Measurements from ENCODE around the gene HPS4. TPM values are rescaled to one million over a fixed set of nuclear protein-coding genes. Genes with fewer than 3 reads are reported as not detected.
"Not testable (repeated sequence)": the region's sequence is repeated elsewhere in the genome, so short reads cannot be mapped to it uniquely, and the experiment has no call there.

HPS4 gene
- total and polyA plus RNA-seq, 11 donors: 6.2 to 15.0 (median 9.3) TPM

- TF ChIP-seq POLR2A (IDR thresholded peaks at IDR 0.05): no peak
- no peak for TF ChIP-seq CTCF (IDR thresholded peaks at IDR 0.05)
- no peak overlapping the region for H3K4me3 ChIP-seq
- H3K9me3 ChIP-seq: no peaks in the 10 kb centered on the region
- intact Hi-C loops (cut with DNase I): no loop called here
- 78 to 87% (median 82%) methylated on average over 4 of the region's 4 CpGs for WGBS, 4 donors
- no peak overlapping the region for H3K27ac ChIP-seq
- H3K27me3 ChIP-seq: peaks cover 0 to 60% (median 12%) of the 10 kb centered on the region in 9 donors
- ATAC-seq (no peak), DNase-seq (no peak)
- H3K36me3 ChIP-seq: no peaks in the 10 kb centered on the region
- peaks cover 0 to 7% (median 0%) of the 10 kb centered on the region in 12 donors for H3K4me1 ChIP-seq
These were observed 69.2 kb downstream of the HPS4 start for GRCh38 chr22:26414347-26414746.

GRCh38 chr22:26410386-26410785, 73.2 kb downstream of the HPS4 start:
- TF ChIP-seq POLR2A (IDR thresholded peaks at IDR 0.05): no peak
- TF ChIP-seq CTCF (IDR thresholded peaks at IDR 0.05): no peak
- H3K9me3 ChIP-seq: no peaks in the 10 kb centered on the region
- H3K27me3 ChIP-seq: peaks cover 0 to 61% (median 9%) of the 10 kb centered on the region in 9 donors
- DNase-seq: no peak
- H3K4me1 ChIP-seq: peaks cover 0 to 3% (median 0%) of the 10 kb centered on the region in 12 donors
- H3K4me3 ChIP-seq: no peak overlapping the region
- no peak for ATAC-seq
- 54 to 74% (median 63%) methylated on average over 5 of the region's 5 CpGs for WGBS, 4 donors
- H3K27ac ChIP-seq: no peak overlapping the region
- intact Hi-C loops (cut with DNase I): no loop called here
- no peaks in the 10 kb centered on the region for H3K36me3 ChIP-seq

- TF ChIP-seq POLR2A (IDR thresholded peaks at IDR 0.05) (no peak), CTCF (IDR thresholded peaks at IDR 0.05) (no peak)
- peaks cover 0 to 58% (median 4%) of the 10 kb centered on the region in 9 donors for H3K27me3 ChIP-seq
- no peak for DNase-seq
- no peak for ATAC-seq
- H3K36me3 ChIP-seq: no peaks in the 10 kb centered on the region
- no peak overlapping the region for H3K27ac ChIP-seq
- intact Hi-C loops (cut with DNase I): loop anchor here in 1 of 10 donors (10.0 kb wide), 1 partner anchor 45 kb away; no protein-coding TSS in a partner anchor
- WGBS, 4 donors: 48 to 59% (median 51%) methylated on average over 5 of the region's 5 CpGs
- H3K4me3 ChIP-seq: no peak overlapping the region
- no peaks in the 10 kb centered on the region for H3K9me3 ChIP-seq
- peaks cover 0 to 8% (median 0%) of the 10 kb centered on the region in 12 donors for H3K4me1 ChIP-seq
These were observed 73.8 kb downstream of the HPS4 start for GRCh38 chr22:26409719-26410335.

- not testable (repeated sequence) for H3K27ac ChIP-seq, ATAC-seq, H3K4me3 ChIP-seq, H3K36me3 ChIP-seq, DNase-seq, H3K9me3 ChIP-seq
- H3K27me3 ChIP-seq: peaks cover 0 to 49% (median 4%) of the 10 kb centered on the region in 9 donors
- peaks cover 0 to 12% (median 0%) of the 10 kb centered on the region in 12 donors for H3K4me1 ChIP-seq
- WGBS, 4 donors: 90 to 93% (median 91%) methylated on average over 7 of the region's 7 CpGs
- intact Hi-C loops (cut with DNase I): loop anchor here in 1 of 10 donors (10.0 kb wide), 1 partner anchor 46 kb away; no protein-coding TSS in a partner anchor
These were observed 74.9 kb downstream of the HPS4 start for GRCh38 chr22:26408562-26409220.

All from heart left ventricle (tissue), 16 donors.